HepG2 (cell line): ENCODE data around the gene ADPRM. TPM values are rescaled to one million over a fixed set of nuclear protein-coding genes. Genes with fewer than 3 reads are reported as not detected.

Source experiments
- ARNT ChIP-seq: fragments of 450-650 bp; IDR thresholded peaks from 2 replicates; pipeline ENCODE4 v1.6.1; 2017
- ASH2L ChIP-seq: fragments of 300-600, 200-600 bp; sonication (generic); IDR thresholded peaks from 2 replicates; pipeline ENCODE4 v1.7.0; 2017; ENCODE audit warnings: low read depth, mild to moderate bottlenecking, moderate library complexity, mixed read lengths, low read length; ENCODE audit not compliant: insufficient read length
- ATF1 ChIP-seq: IDR thresholded peaks from 2 replicates; pipeline ENCODE4 v1.6.1; 2016; ENCODE audit warnings: mild to moderate bottlenecking, control low read depth
- CC2D1A ChIP-seq: sonication (generic); formaldehyde crosslinking; IDR thresholded peaks from 2 replicates; pipeline ENCODE4 v1.8.1; 2023; ENCODE audit warnings: mild to moderate bottlenecking, missing genetic modification reagents
- CENPX ChIP-seq: sonication (generic); formaldehyde crosslinking; IDR thresholded peaks from 2 replicates; pipeline ENCODE4 v1.9.0; 2021; ENCODE audit warnings: mild to moderate bottlenecking, missing genetic modification reagents, moderate library complexity
- HNRNPUL1 ChIP-seq: fragments of 200-400 bp; formaldehyde crosslinking; IDR thresholded peaks from 2 replicates; pipeline ENCODE4 v1.6.1; 2017; ENCODE audit warnings: low read depth, mild to moderate bottlenecking, low read length, moderate library complexity
- KLF12 ChIP-seq: sonication (generic); formaldehyde crosslinking; IDR thresholded peaks from 2 replicates; pipeline ENCODE4 v1.4.0; 2020; ENCODE audit warnings: missing genetic modification reagents, borderline replicate concordance
- KMT2B ChIP-seq: IDR thresholded peaks from 2 replicates; pipeline ENCODE4 v1.6.1; 2016; ENCODE audit warnings: missing genetic modification reagents, missing compliant biosample characterization
- MAZ ChIP-seq, 2 experiments: sonication (generic) in 1 of 2; formaldehyde crosslinking in 1 of 2; IDR thresholded peaks; 2 replicates each; pipeline versions ENCODE4 v1.5.0 to v1.6.1; 2012 to 2020; ENCODE audit warnings: low read depth in 2 of 2, mild to moderate bottlenecking in 2 of 2, borderline replicate concordance in 1 of 2, improper control_type of control experiment in 1 of 2, low read length in 1 of 2, missing genetic modification reagents in 1 of 2, moderate library complexity in 1 of 2
- MED1 ChIP-seq: sonication (generic); formaldehyde crosslinking; IDR thresholded peaks from 2 replicates; pipeline ENCODE4 v1.4.0; 2020; ENCODE audit warnings: missing genetic modification reagents
- MEF2D ChIP-seq: sonication (generic); formaldehyde crosslinking; IDR thresholded peaks from 2 replicates; pipeline ENCODE4 v1.5.1; 2020; ENCODE audit warnings: mild to moderate bottlenecking, missing genetic modification reagents
- MTF2 ChIP-seq: sonication (generic); formaldehyde crosslinking; IDR thresholded peaks from 2 replicates; pipeline ENCODE4 v1.5.0; 2020; ENCODE audit warnings: missing genetic modification reagents, borderline replicate concordance
- SIX4 ChIP-seq: sonication (generic); formaldehyde crosslinking; IDR thresholded peaks from 2 replicates; pipeline ENCODE4 v1.4.0; 2020; ENCODE audit warnings: missing genetic modification reagents
- SPEN ChIP-seq: sonication (generic); formaldehyde crosslinking; IDR thresholded peaks from 2 replicates; pipeline ENCODE4 v1.5.1; 2020; ENCODE audit warnings: low read depth, mild to moderate bottlenecking, missing genetic modification reagents
- ZFP36 ChIP-seq: fragments of 150-350 bp; IDR thresholded peaks from 2 replicates; pipeline ENCODE4 v1.6.1; 2018; ENCODE audit warnings: borderline replicate concordance, low read length, low read depth; ENCODE audit not compliant: partially characterized antibody
- ZFP37 ChIP-seq: sonication (generic); formaldehyde crosslinking; IDR thresholded peaks from 2 replicates; pipeline ENCODE4 v1.4.0; 2020; ENCODE audit warnings: missing genetic modification reagents, borderline replicate concordance
- ZFP82 ChIP-seq: sonication (generic); formaldehyde crosslinking; IDR thresholded peaks from 2 replicates; pipeline ENCODE4 v1.5.1; 2020; ENCODE audit warnings: mild to moderate bottlenecking, missing genetic modification reagents, borderline replicate concordance
- ZNF18 ChIP-seq: sonication (generic); formaldehyde crosslinking; IDR thresholded peaks from 2 replicates; pipeline ENCODE4 v1.8.0; 2022; ENCODE audit warnings: mild to moderate bottlenecking, missing genetic modification reagents; ENCODE audit not compliant: insufficient replicate concordance
- ZNF180 ChIP-seq: sonication (generic); formaldehyde crosslinking; IDR thresholded peaks from 2 replicates; pipeline ENCODE4 v1.4.0; 2020; ENCODE audit warnings: low read depth, missing genetic modification reagents, borderline replicate concordance
- ZNF335 ChIP-seq: sonication (generic); formaldehyde crosslinking; IDR thresholded peaks from 2 replicates; pipeline ENCODE4 v1.4.0; 2020; ENCODE audit warnings: missing genetic modification reagents
- ZNF460 ChIP-seq: sonication (generic); formaldehyde crosslinking; IDR thresholded peaks from 2 replicates; pipeline ENCODE4 v1.5.1; 2020; ENCODE audit warnings: missing genetic modification reagents, mild to moderate bottlenecking, borderline replicate concordance
- ZSCAN12 ChIP-seq: sonication (generic); formaldehyde crosslinking; IDR thresholded peaks from 2 replicates; pipeline ENCODE4 v1.9.0; 2021; ENCODE audit warnings: mild to moderate bottlenecking, missing genetic modification reagents
- polyA plus RNA-seq, 8 experiments: library from polyadenylated mRNA; depleted of rRNA in 3 of 8; stranded (reverse) in 7 of 8; unstranded in 1 of 8; fragments of >200 nt; fragmentation: Illumina TruSeq in 4 of 8; extraction: Trizol in 4 of 8; gene quantifications; 2 replicates each; pipeline versions ENCODE4 v1.2.1 to v1.2.3, GENCODE V29; 2011 to 2016; ENCODE audit warnings: low read depth in 4 of 8, missing spikeins in 1 of 8, mixed read lengths in 1 of 8; ENCODE audit not compliant: insufficient read depth in 1 of 8
- total RNA-seq, 5 experiments: library from RNA; depleted of rRNA; stranded (reverse); fragments of >200 nt; fragmentation: Illumina TruSeq; extraction: Trizol; gene quantifications; 2 replicates each; pipeline ENCODE4 v1.2.3, GENCODE V29; 2016; ENCODE audit warnings: low read depth in 1 of 5
- TF ChIP-seq, protein P1 (sequence below): sonication (generic); formaldehyde crosslinking; IDR thresholded peaks from 2 replicates; pipeline ENCODE4 v1.4.0; 2020; ENCODE audit warnings: missing genetic modification reagents, mild to moderate bottlenecking, borderline replicate concordance
- TF ChIP-seq, protein P2 (sequence below): sonication (generic); formaldehyde crosslinking; IDR thresholded peaks from 2 replicates; pipeline ENCODE4 v1.5.0; 2020; ENCODE audit warnings: missing genetic modification reagents, mild to moderate bottlenecking, borderline replicate concordance

Gene ADPRM
- total and polyA plus RNA-seq, 2 of the 13 experiments (the other 11 are each of a cell fraction or from before 2014, with no cell fraction given), result 5.6 to 10.8 TPM

DNA sequence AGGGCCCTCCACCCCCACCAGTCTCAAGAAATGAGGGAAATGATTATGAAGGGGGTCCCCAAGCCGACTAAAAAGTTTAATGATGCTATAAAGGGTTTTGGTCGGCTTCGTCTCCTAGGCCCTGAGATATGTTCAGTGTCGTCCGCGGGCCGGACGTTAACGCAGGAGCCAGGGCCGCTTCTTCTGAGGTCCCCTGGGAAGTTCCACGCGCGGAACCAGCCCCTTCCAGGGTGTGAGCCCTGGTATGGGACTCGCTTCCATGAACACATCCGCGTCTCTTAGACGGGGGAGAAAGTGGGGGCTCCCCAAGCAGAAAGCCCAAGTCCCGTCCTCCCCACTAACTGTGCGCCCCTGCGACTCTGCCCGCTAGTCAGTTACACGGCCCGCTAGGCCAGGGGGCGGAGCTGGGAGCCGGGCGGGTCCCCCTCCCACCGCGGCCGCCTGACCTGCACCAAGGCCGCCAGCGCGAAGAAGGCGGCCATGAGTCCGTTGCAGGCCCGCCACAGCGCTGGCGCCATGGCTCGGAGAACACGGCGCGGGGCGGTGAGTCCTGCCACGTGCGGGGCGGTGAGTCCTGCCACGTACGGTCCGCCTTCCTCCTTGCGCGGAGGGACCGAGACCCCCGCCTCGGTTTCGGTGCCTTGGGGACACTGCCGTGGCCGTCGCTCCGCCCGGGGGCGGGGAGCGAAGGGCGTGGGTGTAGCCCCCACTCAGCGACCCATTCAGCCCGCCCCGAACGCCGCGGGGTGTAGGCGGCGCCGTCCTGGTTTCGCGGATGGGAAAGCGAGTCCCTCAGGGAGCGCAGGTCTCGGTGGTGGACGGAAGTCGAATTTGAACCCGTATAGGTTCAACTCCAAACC lies 32.2 kb downstream of the ADPRM start, which contains the start of gene TMEM220 (continued):
- no peak for TF ChIP-seq CENPX (CRISPR knock-in tag)
- TF ChIP-seq ATF1 (CRISPR knock-in tag), result no peak
- no peak for TF ChIP-seq ZNF460 (CRISPR knock-in tag)
- TF ChIP-seq, protein P1, sequence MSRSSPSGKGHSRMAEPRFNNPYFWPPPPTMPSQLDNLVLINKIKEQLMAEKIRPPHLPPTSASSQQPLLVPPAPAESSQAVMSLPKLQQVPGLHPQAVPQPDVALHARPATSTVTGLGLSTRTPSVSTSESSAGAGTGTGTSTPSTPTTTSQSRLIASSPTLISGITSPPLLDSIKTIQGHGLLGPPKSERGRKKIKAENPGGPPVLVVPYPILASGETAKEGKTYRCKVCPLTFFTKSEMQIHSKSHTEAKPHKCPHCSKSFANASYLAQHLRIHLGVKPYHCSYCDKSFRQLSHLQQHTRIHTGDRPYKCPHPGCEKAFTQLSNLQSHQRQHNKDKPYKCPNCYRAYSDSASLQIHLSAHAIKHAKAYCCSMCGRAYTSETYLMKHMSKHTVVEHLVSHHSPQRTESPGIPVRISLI (CRISPR knock-in tag), result no peak
- no peak for TF ChIP-seq HNRNPUL1
- TF ChIP-seq CC2D1A (CRISPR knock-in tag), result no peak
- TF ChIP-seq ZSCAN12, result no peak
- TF ChIP-seq SIX4 (CRISPR knock-in tag), result no peak
- TF ChIP-seq ZNF335 (CRISPR knock-in tag), result 0 out of 2 replicates have a peak, but pooled peaks have one; percentile 34
- no peak for TF ChIP-seq MTF2 (CRISPR knock-in tag)
- no peak for TF ChIP-seq ZFP37 (CRISPR knock-in tag)
- TF ChIP-seq KLF12 (CRISPR knock-in tag), result peak; percentile 50; the same call in 1 of the 2 replicates
- TF ChIP-seq ARNT, result no peak
- TF ChIP-seq SPEN (CRISPR knock-in tag), result peak; percentile 78
- TF ChIP-seq ZNF18 (CRISPR knock-in tag), result no peak
- TF ChIP-seq MAZ (IDR thresholded peaks at IDR 0.05; ENCODE audit: borderline replicate concordance, low read depth, low read length), result no peak
- peak; percentile 79 for TF ChIP-seq MAZ (CRISPR knock-in tag; IDR thresholded peaks at IDR 0.05; ENCODE audit: low read depth)
- no peak for TF ChIP-seq ZFP36
- no peak for TF ChIP-seq MEF2D (CRISPR knock-in tag)
- peak; percentile 64 for TF ChIP-seq KMT2B (CRISPR knock-in tag)
- TF ChIP-seq ZFP82, result no peak
- TF ChIP-seq ZNF180 (CRISPR knock-in tag), result no peak
- 0 out of 2 replicates have a peak, but pooled peaks have one; percentile 33 for TF ChIP-seq MED1
- TF ChIP-seq, protein P2, sequence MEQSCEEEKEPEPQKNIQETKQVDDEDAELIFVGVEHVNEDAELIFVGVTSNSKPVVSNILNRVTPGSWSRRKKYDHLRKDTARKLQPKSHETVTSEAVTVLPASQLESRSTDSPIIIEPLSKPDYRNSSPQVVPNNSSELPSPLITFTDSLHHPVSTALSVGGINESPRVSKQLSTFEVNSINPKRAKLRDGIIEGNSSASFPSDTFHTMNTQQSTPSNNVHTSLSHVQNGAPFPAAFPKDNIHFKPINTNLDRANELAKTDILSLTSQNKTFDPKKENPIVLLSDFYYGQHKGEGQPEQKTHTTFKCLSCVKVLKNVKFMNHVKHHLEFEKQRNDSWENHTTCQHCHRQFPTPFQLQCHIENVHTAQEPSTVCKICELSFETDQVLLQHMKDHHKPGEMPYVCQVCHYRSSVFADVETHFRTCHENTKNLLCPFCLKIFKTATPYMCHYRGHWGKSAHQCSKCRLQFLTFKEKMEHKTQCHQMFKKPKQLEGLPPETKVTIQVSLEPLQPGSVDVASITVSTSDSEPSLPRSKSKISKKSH (CRISPR knock-in tag), result no peak
- no peak for TF ChIP-seq ASH2L
